Endodermal cell (in vitro differentiated cells): ENCODE results near the gene ANKS1B. TPM values are rescaled to one million over a fixed set of nuclear protein-coding genes. Genes with fewer than 3 reads are reported as not detected.
"Not testable (repeated sequence)": the region's sequence is repeated elsewhere in the genome, so short reads cannot be mapped to it uniquely, and the experiment has no call there.

Source experiments
- DNase-seq: peaks from one replicate; pipeline ENCODE4 v3.0.0-alpha.2; 2017
- H3K27ac ChIP-seq: 2 replicates; pipeline ENCODE4 v1.5.1; 2013; ENCODE audit warnings: mild to moderate bottlenecking, low read depth, low read length, moderate library complexity
- H3K27me3 ChIP-seq: 2 replicates; pipeline ENCODE4 v1.6.1; 2013; ENCODE audit warnings: mild to moderate bottlenecking, low read length, moderate library complexity; ENCODE audit not compliant: insufficient read depth, control insufficient read depth, poor library complexity, severe bottlenecking
- H3K36me3 ChIP-seq: 2 replicates; pipeline ENCODE4 v1.7.0; 2013; ENCODE audit warnings: mild to moderate bottlenecking, low read length, moderate library complexity; ENCODE audit not compliant: control insufficient read depth, insufficient read depth
- H3K4me1 ChIP-seq: one replicate; pipeline ENCODE4 v1.7.0; 2013; ENCODE audit warnings: low read length; ENCODE audit not compliant: control insufficient read depth, insufficient read depth
- H3K4me3 ChIP-seq: 2 replicates; pipeline ENCODE4 v1.5.1; 2013; ENCODE audit warnings: mild to moderate bottlenecking, low read length, moderate library complexity
- H3K9ac ChIP-seq: 2 replicates; pipeline ENCODE4 v1.6.1; 2013; ENCODE audit warnings: mild to moderate bottlenecking, low read length, moderate library complexity; ENCODE audit not compliant: poor library complexity, severe bottlenecking; ENCODE audit errors: extremely low read depth
- H3K9me3 ChIP-seq: 2 replicates; pipeline ENCODE4 v1.6.1; 2013; ENCODE audit warnings: mild to moderate bottlenecking, low read length, moderate library complexity; ENCODE audit not compliant: control insufficient read depth
- H3K27ac Mint-ChIP-seq: 2 replicates; pipeline ENCODE4 v1.8.0; 2020; ENCODE audit warnings: mixed read lengths
- H3K27me3 Mint-ChIP-seq: 2 replicates; pipeline ENCODE4 v1.8.0; 2021; ENCODE audit warnings: mild to moderate bottlenecking, mixed read lengths; ENCODE audit not compliant: insufficient read depth
- H3K36me3 Mint-ChIP-seq: 2 replicates; pipeline ENCODE4 v1.8.0; 2020; ENCODE audit warnings: low read depth, mixed read lengths
- H3K4me1 Mint-ChIP-seq: 2 replicates; pipeline ENCODE4 v1.8.0; 2020; ENCODE audit warnings: mixed read lengths
- H3K4me3 Mint-ChIP-seq: 2 replicates; pipeline ENCODE4 v1.8.0; 2020; ENCODE audit warnings: mild to moderate bottlenecking, moderate library complexity, mixed read lengths
- H3K9me3 Mint-ChIP-seq: 2 replicates; pipeline ENCODE4 v1.8.0; 2020; ENCODE audit warnings: mild to moderate bottlenecking, mixed read lengths
- CTCF ChIP-seq: fragments of 200-600 bp; sonication (generic); conservative IDR thresholded peaks from 2 replicates; pipeline ENCODE4 v1.5.0; 2021; ENCODE audit warnings: antibody characterized with exemption, mild to moderate bottlenecking
- WGBS, 2 experiments: methylation state at CpG; one replicate each; pipeline versions ENCODE4 v1.1.5 to v1.1.7; 2013; ENCODE audit warnings: missing lambda C conversion rate in 2 of 2, mixed read lengths in 1 of 2; ENCODE audit not compliant: insufficient coverage in 1 of 2, insufficient read length in 1 of 2; 5-methylcytosine and 5-hydroxymethylcytosine counted together
- total RNA-seq, 2 donors: library from RNA; stranded (reverse); fragmentation: NEBNext Ultra II Directional in 1 of 2; extraction: Animal tissue kit (Norgen Biotek cat#: 25700) in 1 of 2; gene quantifications; 2 replicates in 1 of 2; 3 replicates in 1 of 2; pipeline ENCODE4 v1.2.1, GENCODE V29; 2021

ANKS1B gene
- total RNA-seq, 2 donors from 2014 or later = 28.5 to 65.8 TPM

DNA sequence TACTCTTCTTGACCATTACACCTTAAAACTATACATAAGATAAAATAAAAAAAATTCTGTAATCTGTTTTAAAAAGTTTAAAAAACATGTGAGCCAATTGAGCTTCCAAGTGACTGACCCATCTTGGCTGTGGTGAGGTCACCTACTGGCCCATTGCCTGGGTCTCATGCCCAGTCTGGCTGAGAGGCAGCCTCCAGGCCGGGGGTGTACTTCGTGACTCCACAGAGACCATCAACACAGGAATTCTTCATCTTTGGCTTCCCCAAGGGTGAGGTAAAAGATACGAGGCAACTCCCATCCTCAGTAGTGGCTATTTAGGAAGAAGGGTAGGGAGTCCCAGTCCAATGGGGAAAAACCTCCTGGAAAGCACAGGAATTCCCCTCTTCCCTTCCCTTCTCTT, 1226.4 kb downstream of the ANKS1B start:
- H3K4me1 Mint-ChIP-seq = peaks cover 23% of the 10 kb centered on the region
- H3K4me1 ChIP-seq = peaks cover 11% of the 10 kb centered on the region
- H3K36me3 Mint-ChIP-seq = peaks cover 59% of the 10 kb centered on the region
- H3K36me3 ChIP-seq = peaks cover 42% of the 10 kb centered on the region
- H3K9me3 ChIP-seq = no peaks in the 10 kb centered on the region
- H3K4me3 ChIP-seq = no peak overlapping the region
- no peak overlapping the region for H3K9ac ChIP-seq
- no peaks in the 10 kb centered on the region for H3K9me3 Mint-ChIP-seq
- no peak overlapping the region for H3K27ac ChIP-seq
- no peak for TF ChIP-seq CTCF
- no peaks in the 10 kb centered on the region for H3K27me3 ChIP-seq
- no peak overlapping the region for H3K4me3 Mint-ChIP-seq
- H3K27me3 Mint-ChIP-seq = no peaks in the 10 kb centered on the region
- WGBS, 2 experiments = 94% methylated on average over 2 of the region's 3 CpGs; no CpG with 5 or more reads in 1 of the 2 experiments
- DNase-seq = no peak
- H3K27ac Mint-ChIP-seq = no peak overlapping the region

DNA sequence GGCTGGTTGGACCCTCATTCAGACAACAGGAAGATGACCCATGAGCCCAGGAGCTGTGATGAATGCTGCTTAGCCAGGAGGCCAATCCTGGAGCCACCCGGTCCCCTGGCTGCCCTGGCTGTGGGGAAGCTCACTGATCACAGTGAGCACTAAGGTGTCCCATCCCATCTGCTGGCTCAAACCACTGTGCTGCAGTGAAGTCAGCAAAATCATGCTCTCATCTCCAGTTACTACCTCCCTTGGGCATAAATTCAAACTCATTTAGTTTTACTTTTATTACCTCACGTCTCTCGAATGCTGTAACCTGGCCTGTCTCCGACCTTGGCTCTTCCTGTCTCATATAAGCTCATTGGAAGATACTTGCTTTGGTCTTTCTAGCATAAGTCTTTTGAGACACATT, 1227.3 kb downstream of the ANKS1B start:
- no peak overlapping the region for H3K9ac ChIP-seq
- H3K36me3 Mint-ChIP-seq = peaks cover 56% of the 10 kb centered on the region
- no peak overlapping the region for H3K27ac Mint-ChIP-seq
- no peak for DNase-seq
- peaks cover 15% of the 10 kb centered on the region for H3K4me1 ChIP-seq
- H3K27me3 Mint-ChIP-seq = no peaks in the 10 kb centered on the region
- H3K4me3 Mint-ChIP-seq = no peak overlapping the region
- H3K27ac ChIP-seq = no peak overlapping the region
- H3K9me3 Mint-ChIP-seq = no peaks in the 10 kb centered on the region
- peaks cover 41% of the 10 kb centered on the region for H3K36me3 ChIP-seq
- H3K9me3 ChIP-seq = no peaks in the 10 kb centered on the region
- 68 to 95% methylated on average over 3 to 4 of the region's 4 CpGs for WGBS, 2 experiments
- no peak overlapping the region for H3K4me3 ChIP-seq
- H3K4me1 Mint-ChIP-seq = peaks cover 20% of the 10 kb centered on the region
- no peak for TF ChIP-seq CTCF
- H3K27me3 ChIP-seq = no peaks in the 10 kb centered on the region

- peaks cover 29% of the 10 kb centered on the region for H3K4me1 Mint-ChIP-seq
- H3K9ac ChIP-seq, H3K27me3 ChIP-seq, H3K27ac ChIP-seq, H3K4me3 Mint-ChIP-seq, H3K27ac Mint-ChIP-seq, H3K9me3 ChIP-seq, H3K4me3 ChIP-seq, H3K27me3 Mint-ChIP-seq, DNase-seq, H3K9me3 Mint-ChIP-seq: not testable (repeated sequence)
- 93 to 94% methylated on average over 4 of the region's 5 CpGs for WGBS, 2 experiments
- Histone ChIP-seq H3K36me3 (peaks cover 31% of the 10 kb centered on the region), H3K4me1 (peaks cover 17% of the 10 kb centered on the region)
- peak; percentile 42 for TF ChIP-seq CTCF
- peaks cover 44% of the 10 kb centered on the region for H3K36me3 Mint-ChIP-seq
These were observed 1228.9 kb downstream of the ANKS1B start for GRCh38 chr12:98755855-98756254.
